ENCODE measurements around the gene FLNB.

DNA sequence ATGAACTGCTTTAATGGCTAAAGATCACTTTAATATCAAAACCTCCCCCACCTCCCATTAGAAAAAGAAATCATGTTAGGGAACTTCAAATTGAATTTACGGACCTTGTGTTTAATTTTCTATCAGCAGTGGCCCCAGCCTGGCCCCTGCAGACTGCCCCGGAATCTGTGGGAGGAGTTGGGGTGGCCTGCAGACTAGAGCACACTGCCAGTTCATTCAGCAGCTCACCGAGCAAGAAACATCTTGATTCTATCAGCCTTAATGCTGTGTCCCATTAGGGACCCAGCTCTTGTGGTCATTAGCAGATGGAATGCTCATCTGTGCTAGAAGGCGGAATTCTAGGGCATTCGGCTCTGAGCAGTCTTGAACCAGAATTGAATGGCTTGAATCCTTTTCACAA is 54.2 kb downstream of the FLNB start:
- TF ChIP-seq, protein P1, sequence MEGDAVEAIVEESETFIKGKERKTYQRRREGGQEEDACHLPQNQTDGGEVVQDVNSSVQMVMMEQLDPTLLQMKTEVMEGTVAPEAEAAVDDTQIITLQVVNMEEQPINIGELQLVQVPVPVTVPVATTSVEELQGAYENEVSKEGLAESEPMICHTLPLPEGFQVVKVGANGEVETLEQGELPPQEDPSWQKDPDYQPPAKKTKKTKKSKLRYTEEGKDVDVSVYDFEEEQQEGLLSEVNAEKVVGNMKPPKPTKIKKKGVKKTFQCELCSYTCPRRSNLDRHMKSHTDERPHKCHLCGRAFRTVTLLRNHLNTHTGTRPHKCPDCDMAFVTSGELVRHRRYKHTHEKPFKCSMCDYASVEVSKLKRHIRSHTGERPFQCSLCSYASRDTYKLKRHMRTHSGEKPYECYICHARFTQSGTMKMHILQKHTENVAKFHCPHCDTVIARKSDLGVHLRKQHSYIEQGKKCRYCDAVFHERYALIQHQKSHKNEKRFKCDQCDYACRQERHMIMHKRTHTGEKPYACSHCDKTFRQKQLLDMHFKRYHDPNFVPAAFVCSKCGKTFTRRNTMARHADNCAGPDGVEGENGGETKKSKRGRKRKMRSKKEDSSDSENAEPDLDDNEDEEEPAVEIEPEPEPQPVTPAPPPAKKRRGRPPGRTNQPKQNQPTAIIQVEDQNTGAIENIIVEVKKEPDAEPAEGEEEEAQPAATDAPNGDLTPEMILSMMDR (conservative IDR thresholded peaks at IDR 0.05; ENCODE audit: low read length), result no peak
- TF ChIP-seq EZH2phosphoT487 (IDR thresholded peaks at IDR 0.05; ENCODE audit: borderline replicate concordance), result no peak

Measured in Loucy (cell line).